Left renal cortex interstitium (tissue), 4 donors: ENCODE measurements around the gene EFTUD2. TPM values are rescaled to one million over a fixed set of nuclear protein-coding genes. Genes with fewer than 3 reads are reported as not detected.

Experiments
- DNase-seq, 4 donors: peaks; one replicate each; pipeline ENCODE4 v3.0.0-alpha.2; 2013; ENCODE audit warnings: low read depth in 4 of 4, low spot score in 2 of 4, missing footprints in 1 of 4
- polyA plus RNA-seq, 4 donors: library from polyadenylated mRNA; unstranded; fragments of 120-200 nt; gene quantifications; one replicate each; pipeline ENCODE4 v1.2.1, GENCODE V29; 2013; ENCODE audit not compliant: insufficient read length in 4 of 4

EFTUD2 gene
- polyA plus RNA-seq, 4 donors, result 93.7 to 126 (median 105) TPM

GRCh38 chr17:44926821-44927525 is 27.7 kb upstream of the EFTUD2 start:
- DNase-seq, result no peak

GRCh38 chr17:44925731-44926697 is 26.8 kb upstream of the EFTUD2 start:
- DNase-seq, result no peak

- no peak for DNase-seq
Observed at GRCh38 chr17:44924107-44924544, 24.9 kb upstream of the EFTUD2 start.

- no peak for DNase-seq
Observed at GRCh38 chr17:44922746-44923470, 23.7 kb upstream of the EFTUD2 start.

- DNase-seq, result no peak
Observed at GRCh38 chr17:44922136-44922535, 22.9 kb upstream of the EFTUD2 start.

GRCh38 chr17:44921122-44921882 is 22.1 kb upstream of the EFTUD2 start:
- DNase-seq, result no peak

GRCh38 chr17:44920565-44920940 is 21.3 kb upstream of the EFTUD2 start:
- DNase-seq, result no peak

- peak in 2 of 4 donors; percentile 58 to 59 for DNase-seq
Observed at GRCh38 chr17:44919885-44920564, 20.8 kb upstream of the EFTUD2 start.

- no peak for DNase-seq
Observed at GRCh38 chr17:44919411-44919810, 20.2 kb upstream of the EFTUD2 start.

- no peak for DNase-seq
Observed at GRCh38 chr17:44918006-44918405, 18.8 kb upstream of the EFTUD2 start.

GRCh38 chr17:44917456-44917855 is 18.2 kb upstream of the EFTUD2 start:
- DNase-seq, result no peak

GRCh38 chr17:44916781-44917241 is 17.6 kb upstream of the EFTUD2 start:
- no peak for DNase-seq

- DNase-seq, result no peak
Observed at GRCh38 chr17:44915862-44916780, 16.9 kb upstream of the EFTUD2 start.

- DNase-seq, result no peak
Observed at GRCh38 chr17:44915321-44915726, 16.1 kb upstream of the EFTUD2 start, which contains the start of gene GFAP. GFAP (minus strand) TSS chr17:44915500; CDS start chr17:44915486, 14 bp downstream.

- DNase-seq, result no peak
Observed at GRCh38 chr17:44914698-44915271, 15.5 kb upstream of the EFTUD2 start.

- DNase-seq, result no peak
Observed at GRCh38 chr17:44914148-44914547, 14.9 kb upstream of the EFTUD2 start.

GRCh38 chr17:44913676-44914075 is 14.4 kb upstream of the EFTUD2 start:
- DNase-seq, result no peak
